ENCODE results near the gene SCN11A. TPM values are rescaled to one million over a fixed set of nuclear protein-coding genes. Genes with fewer than 3 reads are reported as not detected.

SCN11A gene
- total RNA-seq: not detected in 2 replicates

- no peak for TF ChIP-seq CTCF (conservative IDR thresholded peaks at IDR 0.05; ENCODE audit: low read depth, low read length)
- H3K4me3 ChIP-seq (ENCODE audit: low read depth, low read length): peak within 1 kb of the TSS; percentile 76
- peak; percentile 54 for DNase-seq (ENCODE audit: low read depth)
These were observed at the start of gene SCN11A, which contains the start of gene WDR48 for GRCh38 chr3:39051649-39052561. TSS of gene SCN11A (minus strand) at chr3:39051944. CDS start at chr3:38950362, 101,582 bp downstream. TSS of gene WDR48 (plus strand) at chr3:39052016. CDS start at chr3:39052026, 10 bp downstream.

- DNase-seq (ENCODE audit: low read depth): no peak
- no peak overlapping the region for H3K4me3 ChIP-seq (ENCODE audit: low read depth, low read length)
- TF ChIP-seq CTCF (conservative IDR thresholded peaks at IDR 0.05; ENCODE audit: low read depth, low read length): peak; percentile 90
These were observed 49.4 kb upstream of the SCN11A start for GRCh38 chr3:39101022-39101689.

- DNase-seq (ENCODE audit: low read depth): no peak
- no peak overlapping the region for H3K4me3 ChIP-seq (ENCODE audit: low read depth, low read length)
- no peak for TF ChIP-seq CTCF (conservative IDR thresholded peaks at IDR 0.05; ENCODE audit: low read depth, low read length)
These were observed 48.7 kb upstream of the SCN11A start for GRCh38 chr3:39100500-39100886.

GRCh38 chr3:39099738-39100499, 48.2 kb upstream of the SCN11A start:
- TF ChIP-seq CTCF (conservative IDR thresholded peaks at IDR 0.05; ENCODE audit: low read depth, low read length): no peak
- no peak for DNase-seq (ENCODE audit: low read depth)
- H3K4me3 ChIP-seq (ENCODE audit: low read depth, low read length): no peak overlapping the region

- TF ChIP-seq CTCF (conservative IDR thresholded peaks at IDR 0.05; ENCODE audit: low read depth, low read length): no peak
- no peak overlapping the region for H3K4me3 ChIP-seq (ENCODE audit: low read depth, low read length)
- DNase-seq (ENCODE audit: low read depth): no peak
These were observed 47.5 kb upstream of the SCN11A start for GRCh38 chr3:39099242-39099641.

- TF ChIP-seq CTCF (conservative IDR thresholded peaks at IDR 0.05; ENCODE audit: low read depth, low read length): no peak
- DNase-seq (ENCODE audit: low read depth): no peak
- no peak overlapping the region for H3K4me3 ChIP-seq (ENCODE audit: low read depth, low read length)
These were observed 46.8 kb upstream of the SCN11A start for GRCh38 chr3:39098473-39099000.
